Stomach (tissue), 4 donors: ENCODE results near the gene GGA1.

Experiments used
- CTCF ChIP-seq, 7 experiments: fragments of 450-650 bp in 4 of 7; fragments of 200-600 bp in 3 of 7; sonication (generic) in 3 of 7; IDR thresholded peaks; one replicate each; pipeline ENCODE4 v1.5.1; 2016 to 2019; ENCODE audit warnings: antibody characterized with exemption in 7 of 7, control low read depth in 2 of 7, mild to moderate bottlenecking in 1 of 7
- POLR2AphosphoS5 ChIP-seq, 3 donors: sonication (generic); formaldehyde crosslinking; IDR thresholded peaks; one replicate each; pipeline ENCODE4 v1.6.1; 2016; ENCODE audit warnings: antibody characterized with exemption in 3 of 3

- TF ChIP-seq POLR2AphosphoS5 (IDR thresholded peaks at IDR 0.05) = no peak
- no peak for TF ChIP-seq CTCF (IDR thresholded peaks at IDR 0.05)
These were observed 50.6 kb downstream of the GGA1 start for GRCh38 chr22:37659066-37659896.
